OCI-LY3 (cell line): ENCODE results near the gene TMEM171.

Experiments
- H2AFZ ChIP-seq: fragments of 200-600, 300-600 bp; shearing (Covaris generic); 2 replicates; pipeline ENCODE4 v1.6.0; 2014; ENCODE audit warnings: antibody characterized with exemption, low read depth, low read length
- H3K27ac ChIP-seq: fragments of 200-600, 300-600 bp; sonication (generic); 2 replicates; pipeline ENCODE4 v1.5.1; 2014; ENCODE audit warnings: mild to moderate bottlenecking, low read length, moderate library complexity, mixed read lengths
- H3K27me3 ChIP-seq: fragments of 200-600, 300-600 bp; sonication (generic); 2 replicates; pipeline ENCODE4 v1.6.1; 2014; ENCODE audit warnings: low read depth, low read length, mixed read lengths
- H3K36me3 ChIP-seq: fragments of 200-600, 300-600 bp; sonication (generic); replicated peaks from 2 replicates; pipeline ENCODE3; 2014; ENCODE audit warnings: low read depth, low read length, mixed read lengths
- H3K4me1 ChIP-seq: fragments of 300-600, 200-600 bp; sonication (generic); 2 replicates; pipeline ENCODE4 v1.6.1; 2014; ENCODE audit warnings: low read length, mixed read lengths
- H3K4me2 ChIP-seq: fragments of 200-600, 300-600 bp; sonication (generic); 2 replicates; pipeline ENCODE4 v1.6.1; 2014; ENCODE audit warnings: low read length, mixed read lengths
- H3K4me3 ChIP-seq: fragments of 300-600, 200-600 bp; sonication (generic); 2 replicates; pipeline ENCODE4 v1.5.1; 2014; ENCODE audit warnings: antibody characterized with exemption, mild to moderate bottlenecking, low read length, moderate library complexity
- H3K79me2 ChIP-seq: fragments of 300-600, 200-600 bp; shearing (Covaris generic); 2 replicates; pipeline ENCODE4 v1.6.1; 2014; ENCODE audit warnings: mild to moderate bottlenecking, low read length, mixed read lengths
- H3K9ac ChIP-seq: fragments of 300-600, 200-600 bp; shearing (Covaris generic); 2 replicates; pipeline ENCODE4 v1.6.0; 2014; ENCODE audit warnings: mild to moderate bottlenecking, low read length, moderate library complexity
- H3K9me3 ChIP-seq: fragments of 200-600, 300-600 bp; shearing (Covaris generic); 2 replicates; pipeline ENCODE4 v1.6.1; 2014; ENCODE audit warnings: low read length, mixed read lengths; ENCODE audit not compliant: insufficient read depth
- H4K20me1 ChIP-seq: fragments of 200-600, 300-600 bp; sonication (generic); 2 replicates; pipeline ENCODE4 v1.6.1; 2016; ENCODE audit warnings: low read length, mixed read lengths; ENCODE audit not compliant: insufficient read depth
- EZH2phosphoT487 ChIP-seq: fragments of 200-600 bp; shearing (Covaris generic); IDR thresholded peaks from 2 replicates; pipeline ENCODE4 v1.6.1; 2018; ENCODE audit warnings: antibody characterized with exemption, mixed run types, low read depth
- TF ChIP-seq, protein P1 (sequence below): fragments of 200-600, 300-600 bp; sonication (generic); IDR thresholded peaks from 2 replicates; pipeline ENCODE4 v1.5.1; 2014; ENCODE audit warnings: antibody characterized with exemption, low read length, low read depth

TMEM171 gene

DNA sequence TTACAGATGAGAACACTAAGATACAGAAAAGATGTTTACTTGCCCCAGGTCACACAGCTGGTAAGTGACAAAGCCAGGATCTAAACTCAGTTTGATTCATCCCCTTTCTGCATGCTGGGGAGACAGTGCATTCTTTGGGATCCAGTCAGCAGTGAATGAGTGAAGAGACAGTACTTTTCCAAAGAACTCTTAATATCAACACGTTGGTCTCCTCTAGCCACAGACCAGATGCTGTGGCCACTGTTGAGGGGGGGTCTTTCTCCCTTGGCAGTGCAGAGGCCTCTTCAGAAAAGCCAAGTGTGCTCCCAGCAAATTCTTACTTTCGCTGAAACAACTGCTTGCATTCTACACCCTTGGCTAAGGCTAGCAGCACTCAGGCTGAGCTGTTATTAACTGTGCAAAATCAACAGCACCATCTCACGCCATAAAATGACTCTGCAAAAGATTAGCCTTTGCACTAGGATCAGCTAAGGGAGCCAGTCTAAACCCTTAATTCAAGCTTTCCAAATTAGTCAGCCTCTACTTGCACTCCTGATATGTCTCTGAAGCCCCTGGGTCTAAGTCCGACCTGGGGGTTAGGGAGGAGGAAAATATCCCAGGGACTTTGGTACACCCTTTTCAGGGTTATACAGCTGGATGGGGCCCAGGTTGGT, 4.8 kb upstream of the TMEM171 start:
- TF ChIP-seq, protein P1, sequence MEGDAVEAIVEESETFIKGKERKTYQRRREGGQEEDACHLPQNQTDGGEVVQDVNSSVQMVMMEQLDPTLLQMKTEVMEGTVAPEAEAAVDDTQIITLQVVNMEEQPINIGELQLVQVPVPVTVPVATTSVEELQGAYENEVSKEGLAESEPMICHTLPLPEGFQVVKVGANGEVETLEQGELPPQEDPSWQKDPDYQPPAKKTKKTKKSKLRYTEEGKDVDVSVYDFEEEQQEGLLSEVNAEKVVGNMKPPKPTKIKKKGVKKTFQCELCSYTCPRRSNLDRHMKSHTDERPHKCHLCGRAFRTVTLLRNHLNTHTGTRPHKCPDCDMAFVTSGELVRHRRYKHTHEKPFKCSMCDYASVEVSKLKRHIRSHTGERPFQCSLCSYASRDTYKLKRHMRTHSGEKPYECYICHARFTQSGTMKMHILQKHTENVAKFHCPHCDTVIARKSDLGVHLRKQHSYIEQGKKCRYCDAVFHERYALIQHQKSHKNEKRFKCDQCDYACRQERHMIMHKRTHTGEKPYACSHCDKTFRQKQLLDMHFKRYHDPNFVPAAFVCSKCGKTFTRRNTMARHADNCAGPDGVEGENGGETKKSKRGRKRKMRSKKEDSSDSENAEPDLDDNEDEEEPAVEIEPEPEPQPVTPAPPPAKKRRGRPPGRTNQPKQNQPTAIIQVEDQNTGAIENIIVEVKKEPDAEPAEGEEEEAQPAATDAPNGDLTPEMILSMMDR = peak; percentile 20; the same call in 1 of the 2 replicates
- no peak for TF ChIP-seq EZH2phosphoT487
- H3K79me2 ChIP-seq = no peaks in the 10 kb centered on the region
- peaks cover 18% of the 10 kb centered on the region for H3K4me1 ChIP-seq
- H3K4me3 ChIP-seq = no peak overlapping the region
- peaks cover 11% of the 10 kb centered on the region; the same call in 1 of the 2 replicates for H3K27me3 ChIP-seq
- no peak overlapping the region for H3K4me2 ChIP-seq
- H3K9ac ChIP-seq = no peak overlapping the region
- H3K27ac ChIP-seq = no peak overlapping the region
- H2AFZ ChIP-seq = no peak overlapping the region
- no peaks in the 10 kb centered on the region for H4K20me1 ChIP-seq
- H3K9me3 ChIP-seq = no peaks in the 10 kb centered on the region
- no peaks in the 10 kb centered on the region for H3K36me3 ChIP-seq

DNA sequence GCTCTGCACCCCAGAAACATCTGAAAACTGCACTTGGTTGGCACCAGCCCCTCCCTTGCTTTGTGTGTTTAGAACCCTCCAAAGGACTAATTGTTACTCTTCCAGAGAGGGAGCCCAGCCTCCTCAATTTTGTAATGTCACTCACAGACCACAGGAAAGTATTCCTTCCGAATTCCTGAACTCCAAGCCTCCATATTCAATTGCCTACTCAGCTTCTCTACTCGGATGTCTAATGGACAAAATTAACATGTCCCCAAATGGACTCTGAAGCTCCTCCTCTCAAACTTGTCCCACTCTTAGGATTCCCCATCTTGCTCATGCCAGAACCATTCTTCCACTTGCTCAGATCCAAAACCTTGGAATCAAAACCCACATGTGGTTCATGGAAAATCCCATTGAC, 3.9 kb upstream of the TMEM171 start:
- Histone ChIP-seq H3K36me3 (no peaks in the 10 kb centered on the region), H3K27ac (no peak overlapping the region), H4K20me1 (no peaks in the 10 kb centered on the region), H3K9ac (no peak overlapping the region), H2AFZ (no peak overlapping the region), H3K79me2 (no peaks in the 10 kb centered on the region), H3K4me2 (no peak overlapping the region), H3K27me3 (peaks cover 19% of the 10 kb centered on the region), H3K4me3 (no peak overlapping the region), H3K9me3 (no peaks in the 10 kb centered on the region), H3K4me1 (peaks cover 24% of the 10 kb centered on the region)
- TF ChIP-seq, protein P1 = no peak
- TF ChIP-seq EZH2phosphoT487 = no peak

DNA sequence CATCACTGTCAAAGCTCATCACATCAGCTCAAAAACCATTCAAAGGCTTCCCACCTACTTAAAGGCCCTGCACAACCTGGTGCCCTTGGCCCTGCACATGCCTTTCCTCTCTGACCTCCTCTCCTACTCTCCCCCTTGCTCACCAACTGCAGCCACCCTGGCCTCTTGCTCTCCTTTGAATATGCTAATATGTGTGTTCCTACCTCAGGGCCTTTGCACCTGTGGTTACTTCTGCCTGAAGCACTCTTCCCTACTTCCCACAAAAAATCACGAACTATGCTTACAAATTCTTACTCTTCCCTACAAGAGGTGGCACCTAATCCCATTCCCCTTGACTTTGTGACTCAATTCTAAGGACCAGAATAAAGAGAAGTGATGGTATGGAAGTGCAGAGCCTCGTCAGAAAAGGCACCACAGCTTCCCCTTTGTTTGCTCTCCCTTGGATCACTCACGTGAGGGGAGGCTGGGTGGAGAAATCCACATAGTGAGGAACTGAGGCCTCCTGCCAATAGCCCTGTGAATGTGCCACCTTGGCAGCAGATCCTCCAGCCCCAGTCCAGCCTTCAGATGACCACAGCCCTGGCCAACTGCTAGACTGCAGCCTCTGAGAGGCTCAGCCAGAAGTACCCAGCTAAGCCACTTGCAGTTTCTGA, 3.2 kb upstream of the TMEM171 start:
- Histone ChIP-seq H3K9ac (no peak overlapping the region), H3K4me1 (peaks cover 28% of the 10 kb centered on the region), H3K9me3 (no peaks in the 10 kb centered on the region), H3K36me3 (no peaks in the 10 kb centered on the region), H3K79me2 (no peaks in the 10 kb centered on the region), H4K20me1 (no peaks in the 10 kb centered on the region), H3K4me3 (no peak overlapping the region), H3K27ac (no peak overlapping the region), H3K4me2 (no peak overlapping the region), H3K27me3 (peaks cover 26% of the 10 kb centered on the region), H2AFZ (no peak overlapping the region)
- TF ChIP-seq, protein P1 = no peak
- TF ChIP-seq EZH2phosphoT487 = no peak

DNA sequence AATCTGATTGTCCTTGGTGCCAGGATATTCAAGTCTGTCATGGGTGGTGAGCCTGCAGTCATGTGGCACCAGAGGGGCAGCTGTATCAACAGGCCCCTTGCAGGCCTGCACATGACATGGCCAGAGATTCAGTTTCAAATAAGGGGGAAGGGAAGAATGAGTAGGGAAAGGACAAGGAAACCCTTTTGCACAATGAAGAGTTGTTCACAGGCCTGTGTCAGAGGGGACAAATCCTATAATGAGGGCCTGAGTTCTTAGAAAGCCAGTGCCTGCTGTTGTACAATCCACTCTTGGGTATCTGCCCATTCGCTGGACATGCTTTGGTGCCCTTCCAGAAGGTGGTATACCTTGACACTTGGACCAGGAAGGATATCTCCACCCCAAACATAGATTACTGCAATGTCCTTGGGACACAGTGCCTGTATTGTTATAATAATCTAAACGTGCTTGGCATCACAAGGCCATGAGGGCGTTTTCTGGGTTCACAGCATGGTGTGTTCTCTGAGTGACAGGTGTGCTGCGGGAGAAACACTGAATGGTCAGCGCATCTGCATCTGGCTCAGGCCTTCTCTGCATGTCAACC, 1.9 kb upstream of the TMEM171 start:
- Histone ChIP-seq H3K27ac (no peak overlapping the region), H4K20me1 (no peaks in the 10 kb centered on the region), H3K9ac (no peak overlapping the region), H3K4me3 (no peak overlapping the region), H3K79me2 (no peaks in the 10 kb centered on the region), H3K4me2 (no peak overlapping the region), H3K27me3 (peaks cover 28% of the 10 kb centered on the region), H3K4me1 (peaks cover 36% of the 10 kb centered on the region), H3K36me3 (no peaks in the 10 kb centered on the region), H2AFZ (no peak overlapping the region), H3K9me3 (no peaks in the 10 kb centered on the region)
- TF ChIP-seq, protein P1 = no peak
- no peak for TF ChIP-seq EZH2phosphoT487
